SK-N-SH treated with all-trans-retinoic acid at 6 μM for 48 hours (cell line): ENCODE data around the gene PHF1.

Source experiments
- ARNTL ChIP-seq: fragments of 450-650 bp; formaldehyde crosslinking; IDR thresholded peaks from 2 replicates; pipeline ENCODE4 v1.5.0; 2020; ENCODE audit warnings: low read depth, mild to moderate bottlenecking, moderate library complexity, borderline replicate concordance
- CREB5 ChIP-seq: fragments of 250-450 bp; sonication (Bioruptor Pico); IDR thresholded peaks from 2 replicates; pipeline ENCODE4 v1.5.1; 2020; ENCODE audit warnings: low read depth, mild to moderate bottlenecking, moderate library complexity
- CSRNP3 ChIP-seq: fragments of 250-450 bp; sonication (Bioruptor Pico); IDR thresholded peaks from 2 replicates; pipeline ENCODE4 v1.5.1; 2021; ENCODE audit warnings: mild to moderate bottlenecking, moderate library complexity
- OSR1 ChIP-seq: fragments of 250-450 bp; sonication (Bioruptor Pico); IDR thresholded peaks from 2 replicates; pipeline ENCODE4 v1.8.0; 2022; ENCODE audit warnings: moderate library complexity, mild to moderate bottlenecking, inconsistent platforms
- PATZ1 ChIP-seq: fragments of 250-450 bp; sonication (Bioruptor Pico); IDR thresholded peaks from 2 replicates; pipeline ENCODE4 v1.8.0; 2020; ENCODE audit warnings: mild to moderate bottlenecking, moderate library complexity, borderline replicate concordance
- RARB ChIP-seq: fragments of 250-450 bp; sonication (Bioruptor Pico); IDR thresholded peaks from 2 replicates; pipeline ENCODE4 v1.8.0; 2021; ENCODE audit warnings: mild to moderate bottlenecking, moderate library complexity
- TOX ChIP-seq: fragments of 250-450 bp; sonication (Bioruptor Pico); IDR thresholded peaks from 2 replicates; pipeline ENCODE4 v1.8.0; 2021; ENCODE audit warnings: mild to moderate bottlenecking, moderate library complexity, borderline replicate concordance
- ZFP3 ChIP-seq: fragments of 250-450 bp; sonication (Bioruptor Pico); IDR thresholded peaks from 2 replicates; pipeline ENCODE4 v1.5.0; 2020; ENCODE audit warnings: mild to moderate bottlenecking, moderate library complexity
- ZNF565 ChIP-seq: fragments of 450-650 bp; formaldehyde crosslinking; conservative IDR thresholded peaks from 2 replicates; pipeline ENCODE4 v1.5.0; 2020; ENCODE audit warnings: low read depth, mild to moderate bottlenecking, moderate library complexity

- TF ChIP-seq PATZ1 (no peak), TOX (CRISPR knock-in tag) (no peak), CSRNP3 (CRISPR knock-in tag) (no peak), ARNTL (CRISPR knock-in tag) (no peak), RARB (no peak), CREB5 (CRISPR knock-in tag) (no peak), OSR1 (CRISPR knock-in tag) (no peak), ZFP3 (CRISPR knock-in tag) (no peak), ZNF565 (CRISPR knock-in tag) (no peak)
Observed at GRCh38 chr6:33420491-33421343, 9.9 kb downstream of the PHF1 start.
